Loucy (cell line): Measurements from ENCODE around the gene PTPRN2.

ENCODE experiments used
- H2AFZ ChIP-seq: fragments of 200-600 bp; sonication (generic); 2 replicates; pipeline ENCODE4 v1.6.0; 2016; ENCODE audit warnings: antibody characterized with exemption, mild to moderate bottlenecking, low read length, moderate library complexity
- H3F3A ChIP-seq: fragments of 200-600 bp; 2 replicates; pipeline ENCODE4 v1.6.0; 2016; ENCODE audit warnings: antibody characterized with exemption, low read depth, mild to moderate bottlenecking
- H3K27me3 ChIP-seq: fragments of 200-600 bp; sonication (generic); 2 replicates; pipeline ENCODE4 v1.6.1; 2014; ENCODE audit warnings: low read length, mild to moderate bottlenecking; ENCODE audit not compliant: insufficient read depth, poor library complexity, severe bottlenecking
- H3K36me3 ChIP-seq: fragments of 200-600 bp; sonication (generic); 2 replicates; pipeline ENCODE4 v1.6.1; 2016; ENCODE audit warnings: low read length; ENCODE audit not compliant: insufficient read depth
- H3K4me1 ChIP-seq: fragments of 200-600 bp; sonication (generic); 2 replicates; pipeline ENCODE4 v1.5.1; 2014; ENCODE audit warnings: low read length, mild to moderate bottlenecking; ENCODE audit not compliant: insufficient read depth, poor library complexity, severe bottlenecking
- H3K4me2 ChIP-seq: fragments of 200-600 bp; sonication (generic); 2 replicates; pipeline ENCODE4 v1.6.0; 2014; ENCODE audit warnings: antibody characterized with exemption, low read length, low read depth, mild to moderate bottlenecking; ENCODE audit not compliant: poor library complexity, severe bottlenecking
- H3K4me3 ChIP-seq: fragments of 200-600 bp; sonication (generic); 2 replicates; pipeline ENCODE4 v1.5.1; 2014; ENCODE audit warnings: low read length, mild to moderate bottlenecking, mixed read lengths; ENCODE audit not compliant: poor library complexity, severe bottlenecking
- H3K79me2 ChIP-seq: fragments of 200-600 bp; sonication (generic); 2 replicates; pipeline ENCODE4 v1.6.1; 2014; ENCODE audit warnings: low read length; ENCODE audit not compliant: insufficient read depth
- H3K9ac ChIP-seq: fragments of 200-600 bp; sonication (generic); 2 replicates; pipeline ENCODE4 v1.6.0; 2014; ENCODE audit warnings: mild to moderate bottlenecking, low read depth, low read length, moderate library complexity; ENCODE audit not compliant: poor library complexity, severe bottlenecking
- H3K9me2 ChIP-seq: fragments of 200-600 bp; sonication (generic); replicated peaks from 2 replicates; pipeline ENCODE4 v1.6.1; 2016; ENCODE audit warnings: low read depth, low read length, mixed read lengths
- H3K9me3 ChIP-seq: fragments of 200-600 bp; sonication (generic); 2 replicates; pipeline ENCODE4 v1.6.1; 2014; ENCODE audit warnings: mild to moderate bottlenecking, antibody characterized with exemption, low read length, low read depth; ENCODE audit not compliant: insufficient read depth
- H4K20me1 ChIP-seq: fragments of 200-600 bp; sonication (generic); 2 replicates; pipeline ENCODE4 v1.6.0; 2014; ENCODE audit warnings: antibody characterized with exemption, low read length, mild to moderate bottlenecking; ENCODE audit not compliant: insufficient read depth, poor library complexity, severe bottlenecking
- EZH2phosphoT487 ChIP-seq: fragments of 200-600 bp; IDR thresholded peaks from 2 replicates; pipeline ENCODE4 v1.6.1; 2018; ENCODE audit warnings: antibody characterized with exemption, mild to moderate bottlenecking, moderate library complexity, borderline replicate concordance
- TF ChIP-seq, protein P1 (sequence below): fragments of 200-600 bp; sonication (generic); conservative IDR thresholded peaks from 2 replicates; pipeline ENCODE4 v1.5.1; 2014; ENCODE audit warnings: mild to moderate bottlenecking, antibody characterized with exemption, low read length

PTPRN2 gene

DNA sequence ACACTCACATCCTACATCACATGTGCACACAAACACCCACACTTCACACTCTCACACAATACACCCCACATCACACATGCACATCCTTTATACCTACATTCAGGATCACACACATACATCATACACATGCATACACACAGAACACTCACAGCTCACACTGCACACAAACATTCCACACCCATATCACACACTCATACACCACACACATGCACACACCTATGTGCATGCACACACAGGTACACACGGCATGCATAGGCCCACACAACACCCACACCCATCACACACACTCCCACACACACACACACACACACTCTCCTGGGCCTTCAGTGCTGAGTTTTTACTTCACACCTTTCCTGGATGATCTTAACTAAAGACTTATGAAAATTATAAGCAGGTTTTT, 1030.4 kb downstream of the PTPRN2 start:
- Histone ChIP-seq H3F3A (no peaks in the 10 kb centered on the region), H2AFZ (no peak overlapping the region), H3K36me3 (no peaks in the 10 kb centered on the region), H3K9me3 (no peaks in the 10 kb centered on the region; the same call in 1 of the 2 replicates), H3K4me2 (no peak overlapping the region), H3K27me3 (no peaks in the 10 kb centered on the region), H3K4me3 (no peak overlapping the region), H3K9ac (no peak overlapping the region), H3K79me2 (no peaks in the 10 kb centered on the region), H4K20me1 (no peaks in the 10 kb centered on the region), H3K4me1 (no peaks in the 10 kb centered on the region), H3K9me2 (no peaks in the 10 kb centered on the region)
- no peak for TF ChIP-seq EZH2phosphoT487
- TF ChIP-seq, protein P1, sequence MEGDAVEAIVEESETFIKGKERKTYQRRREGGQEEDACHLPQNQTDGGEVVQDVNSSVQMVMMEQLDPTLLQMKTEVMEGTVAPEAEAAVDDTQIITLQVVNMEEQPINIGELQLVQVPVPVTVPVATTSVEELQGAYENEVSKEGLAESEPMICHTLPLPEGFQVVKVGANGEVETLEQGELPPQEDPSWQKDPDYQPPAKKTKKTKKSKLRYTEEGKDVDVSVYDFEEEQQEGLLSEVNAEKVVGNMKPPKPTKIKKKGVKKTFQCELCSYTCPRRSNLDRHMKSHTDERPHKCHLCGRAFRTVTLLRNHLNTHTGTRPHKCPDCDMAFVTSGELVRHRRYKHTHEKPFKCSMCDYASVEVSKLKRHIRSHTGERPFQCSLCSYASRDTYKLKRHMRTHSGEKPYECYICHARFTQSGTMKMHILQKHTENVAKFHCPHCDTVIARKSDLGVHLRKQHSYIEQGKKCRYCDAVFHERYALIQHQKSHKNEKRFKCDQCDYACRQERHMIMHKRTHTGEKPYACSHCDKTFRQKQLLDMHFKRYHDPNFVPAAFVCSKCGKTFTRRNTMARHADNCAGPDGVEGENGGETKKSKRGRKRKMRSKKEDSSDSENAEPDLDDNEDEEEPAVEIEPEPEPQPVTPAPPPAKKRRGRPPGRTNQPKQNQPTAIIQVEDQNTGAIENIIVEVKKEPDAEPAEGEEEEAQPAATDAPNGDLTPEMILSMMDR, result no peak

DNA sequence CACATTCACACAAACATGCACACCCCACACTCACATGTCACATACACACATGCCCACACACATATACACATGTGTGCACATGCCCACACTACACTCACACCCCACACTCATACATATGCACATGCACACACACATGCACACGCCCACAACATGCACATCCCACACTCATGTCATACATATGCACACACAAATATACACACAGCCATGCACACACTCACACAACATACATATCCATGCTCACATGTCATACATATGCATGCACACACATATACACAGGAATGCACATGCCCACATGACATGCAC, 1031.0 kb downstream of the PTPRN2 start:
- Histone ChIP-seq H3K9ac (no peak overlapping the region), H3K9me2 (no peaks in the 10 kb centered on the region), H3K79me2 (no peaks in the 10 kb centered on the region), H3K27me3 (no peaks in the 10 kb centered on the region), H3K9me3 (no peaks in the 10 kb centered on the region; the same call in 1 of the 2 replicates), H3K4me3 (no peak overlapping the region), H3F3A (no peaks in the 10 kb centered on the region), H2AFZ (no peak overlapping the region), H3K4me1 (no peaks in the 10 kb centered on the region), H3K36me3 (no peaks in the 10 kb centered on the region), H3K4me2 (no peak overlapping the region), H4K20me1 (no peaks in the 10 kb centered on the region)
- TF ChIP-seq EZH2phosphoT487, result no peak
- TF ChIP-seq, protein P1, result no peak

DNA sequence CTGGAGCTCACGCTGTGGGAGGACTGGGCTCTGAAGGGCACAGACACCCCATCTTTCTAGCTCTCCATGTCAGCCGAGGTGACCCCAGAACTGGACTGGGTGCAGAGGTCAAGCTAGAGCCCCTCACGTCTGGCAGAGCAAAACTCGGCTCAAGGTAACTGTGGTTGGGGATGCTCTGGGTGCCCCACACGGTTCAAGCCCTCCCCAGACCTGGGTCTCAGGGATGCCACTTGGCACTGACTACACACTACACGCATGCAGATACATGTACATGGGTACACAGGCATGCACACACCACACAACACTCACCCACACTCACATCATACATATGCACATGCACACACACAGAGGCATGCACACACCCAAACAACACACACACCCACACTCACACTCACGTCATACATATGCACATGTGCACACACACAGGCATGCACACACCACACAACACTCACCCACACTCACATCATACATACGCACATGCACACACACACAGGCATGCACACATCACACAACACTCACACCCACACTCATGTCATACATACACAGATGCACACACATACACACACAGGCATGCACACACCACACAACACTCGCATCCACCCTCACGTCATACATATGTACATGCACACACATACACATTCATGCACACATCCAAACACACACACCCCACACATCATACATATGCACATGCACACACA, 1031.5 kb downstream of the PTPRN2 start:
- H3K36me3 ChIP-seq, result no peaks in the 10 kb centered on the region
- H3K4me3 ChIP-seq, result no peak overlapping the region
- no peaks in the 10 kb centered on the region for H3K27me3 ChIP-seq

More for the DNA sequence above, 1031.5 kb downstream of the PTPRN2 start:
- Histone ChIP-seq H3K9me2 (no peaks in the 10 kb centered on the region), H3K9ac (no peak overlapping the region), H3K4me1 (no peaks in the 10 kb centered on the region), H2AFZ (no peak overlapping the region), H3K79me2 (no peaks in the 10 kb centered on the region), H4K20me1 (no peaks in the 10 kb centered on the region), H3K4me2 (no peak overlapping the region), H3K9me3 (no peaks in the 10 kb centered on the region; the same call in 1 of the 2 replicates), H3F3A (no peaks in the 10 kb centered on the region)
- TF ChIP-seq, protein P1, result no peak
- TF ChIP-seq EZH2phosphoT487, result no peak
